ENCODE measurements around the gene BTNL9.

GRCh38 chr5:181069767-181070491, 29.9 kb downstream of the BTNL9 start:
- TF ChIP-seq CTCF (IDR thresholded peaks at IDR 0.05) = no peak
- TF ChIP-seq EP300 (IDR thresholded peaks at IDR 0.05; ENCODE audit: low read depth) = no peak
- TF ChIP-seq POLR2AphosphoS5 (IDR thresholded peaks at IDR 0.05) = no peak

Measured in transverse colon (tissue), 4 donors.